ENCODE measurements around the gene SPATA13.

DNA sequence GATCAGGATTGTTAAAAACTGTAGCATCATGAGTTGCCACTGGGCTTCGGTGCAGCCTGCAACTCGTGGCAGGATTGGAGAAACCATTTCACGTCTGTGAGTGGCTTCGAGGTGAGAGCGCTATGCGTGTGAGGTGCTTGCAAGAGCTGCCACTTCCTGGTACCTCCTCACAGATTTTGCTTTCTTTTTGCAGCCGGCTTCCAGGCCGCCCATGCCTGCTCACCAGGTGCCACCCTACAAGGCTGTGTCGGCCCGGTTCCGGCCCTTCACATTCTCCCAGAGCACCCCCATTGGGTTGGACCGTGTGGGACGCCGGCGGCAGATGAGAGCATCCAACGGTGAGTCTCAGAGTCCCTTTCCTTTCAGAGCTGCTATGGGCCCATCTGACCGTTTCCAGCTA lies 91.0 kb downstream of the SPATA13 start:
- TF ChIP-seq EZH2 (IDR thresholded peaks at IDR 0.05; ENCODE audit: borderline replicate concordance), result no peak
- TF ChIP-seq, protein P1, sequence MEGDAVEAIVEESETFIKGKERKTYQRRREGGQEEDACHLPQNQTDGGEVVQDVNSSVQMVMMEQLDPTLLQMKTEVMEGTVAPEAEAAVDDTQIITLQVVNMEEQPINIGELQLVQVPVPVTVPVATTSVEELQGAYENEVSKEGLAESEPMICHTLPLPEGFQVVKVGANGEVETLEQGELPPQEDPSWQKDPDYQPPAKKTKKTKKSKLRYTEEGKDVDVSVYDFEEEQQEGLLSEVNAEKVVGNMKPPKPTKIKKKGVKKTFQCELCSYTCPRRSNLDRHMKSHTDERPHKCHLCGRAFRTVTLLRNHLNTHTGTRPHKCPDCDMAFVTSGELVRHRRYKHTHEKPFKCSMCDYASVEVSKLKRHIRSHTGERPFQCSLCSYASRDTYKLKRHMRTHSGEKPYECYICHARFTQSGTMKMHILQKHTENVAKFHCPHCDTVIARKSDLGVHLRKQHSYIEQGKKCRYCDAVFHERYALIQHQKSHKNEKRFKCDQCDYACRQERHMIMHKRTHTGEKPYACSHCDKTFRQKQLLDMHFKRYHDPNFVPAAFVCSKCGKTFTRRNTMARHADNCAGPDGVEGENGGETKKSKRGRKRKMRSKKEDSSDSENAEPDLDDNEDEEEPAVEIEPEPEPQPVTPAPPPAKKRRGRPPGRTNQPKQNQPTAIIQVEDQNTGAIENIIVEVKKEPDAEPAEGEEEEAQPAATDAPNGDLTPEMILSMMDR (IDR thresholded peaks at IDR 0.05; ENCODE audit: poor library complexity), result no peak
- no peak for TF ChIP-seq EZH2phosphoT487 (IDR thresholded peaks at IDR 0.05; ENCODE audit: low read depth, severe bottlenecking, unreplicated experiment)
